Measurements from ENCODE around the gene CSNK2A1. TPM values are rescaled to one million over a fixed set of nuclear protein-coding genes. Genes with fewer than 3 reads are reported as not detected.

The CSNK2A1 gene
- total and polyA plus RNA-seq, 2 experiments from 2014 or later, result 85.1 to 244 TPM

- no peak for TF ChIP-seq ZNF462 (CRISPR knock-in tag; IDR thresholded peaks at IDR 0.05)
- no peak for TF ChIP-seq EZH2 (IDR thresholded peaks at IDR 0.05; ENCODE audit: low read depth, unreplicated experiment)
- no peak for TF ChIP-seq JUNB (IDR thresholded peaks at IDR 0.05; ENCODE audit: unreplicated experiment)
- no peak for TF ChIP-seq ETS1 (IDR thresholded peaks at IDR 0.05)
These were observed 26.8 kb downstream of the CSNK2A1 start (continued) for GRCh38 chr20:516799-517198.

GRCh38 chr20:515696-516095, 27.9 kb downstream of the CSNK2A1 start:
- ATAC-seq, result no peak
- Histone ChIP-seq H3K4me3 (no peak overlapping the region), H3F3A (replicated peaks; ENCODE audit: low read depth) (no peaks in the 10 kb centered on the region), H3K27ac (ENCODE audit: low read depth) (no peak overlapping the region), H3K4me1 (ENCODE audit: insufficient read depth) (peaks cover 3% of the 10 kb centered on the region; the same call in 1 of the 2 replicates), H3K79me2 (replicated peaks; ENCODE audit: insufficient read depth) (peaks cover 100% of the 10 kb centered on the region), H2AFZ (no peak overlapping the region), H3K36me3 (ENCODE audit: insufficient read depth) (no peaks in the 10 kb centered on the region), H3K27me3 (ENCODE audit: insufficient read depth) (no peaks in the 10 kb centered on the region), H3K9me2 (ENCODE audit: insufficient read depth) (no peaks in the 10 kb centered on the region), H4K20me1 (replicated peaks; ENCODE audit: insufficient read depth) (peaks cover 90% of the 10 kb centered on the region), H3K4me2 (no peak overlapping the region)
- no peak for DNase-seq (ENCODE audit: low spot score)
- Mint-ChIP-seq H3K27ac (no peak overlapping the region), H3K4me1 (peaks cover 21% of the 10 kb centered on the region; the same call in 2 of the 3 replicates), H3K9me3 (no peaks in the 10 kb centered on the region; the same call in 2 of the 3 replicates), H3K4me3 (no peak overlapping the region), H3K27me3 (ENCODE audit: insufficient read depth, low read depth, poor library complexity) (peaks cover 2% of the 10 kb centered on the region), H3K36me3 (ENCODE audit: low read depth) (peaks cover 25% of the 10 kb centered on the region)
- no peak for TF ChIP-seq ETS1 (IDR thresholded peaks at IDR 0.05)
- no peak for TF ChIP-seq CREB1 (CRISPR knock-in tag; IDR thresholded peaks at IDR 0.05; ENCODE audit: low read depth)
- TF ChIP-seq STAT1 (IDR thresholded peaks at IDR 0.05; ENCODE audit: unreplicated experiment), result no peak
- no peak for TF ChIP-seq EZH2phosphoT487 (IDR thresholded peaks at IDR 0.05; ENCODE audit: unreplicated experiment)
- TF ChIP-seq ZNF462 (CRISPR knock-in tag; IDR thresholded peaks at IDR 0.05), result no peak
